Naive B cell (primary cell): ENCODE measurements around the gene UCP3. TPM values are rescaled to one million over a fixed set of nuclear protein-coding genes. Genes with fewer than 3 reads are reported as not detected.
A peak's percentile ranks its signal among the peaks of the same experiment; 100 is the strongest.

Experiments
- ATAC-seq, 2 donors: fragments of 150-1000 bp; cut with Tn5 transposase; 2 replicates each; pipeline ENCODE4 v1.10.0; 2021; ENCODE audit warnings: low read depth in 2 of 2, mild to moderate bottlenecking in 2 of 2, moderate library complexity in 2 of 2
- DNase-seq: peaks from one replicate; pipeline ENCODE4 v3.0.0; 2022
- H3K27ac Mint-ChIP-seq, 6 donors: one replicate each; pipeline ENCODE4 v1.8.0; 2020 to 2022; ENCODE audit warnings: mild to moderate bottlenecking in 6 of 6, mixed read lengths in 6 of 6, moderate library complexity in 5 of 6, inconsistent platforms in 2 of 6
- H3K27me3 Mint-ChIP-seq, 3 donors: one replicate each; pipeline ENCODE4 v1.8.0; 2021 to 2022; ENCODE audit warnings: mixed read lengths in 3 of 3, mild to moderate bottlenecking in 1 of 3
- H3K36me3 Mint-ChIP-seq, 2 donors: one replicate each; pipeline ENCODE4 v1.8.0; 2020 to 2022; ENCODE audit warnings: mixed read lengths in 2 of 2, inconsistent platforms in 1 of 2, mild to moderate bottlenecking in 1 of 2
- H3K4me1 Mint-ChIP-seq, 3 donors: one replicate each; pipeline ENCODE4 v1.8.0; 2020 to 2022; ENCODE audit warnings: mixed read lengths in 3 of 3, inconsistent platforms in 1 of 3, mild to moderate bottlenecking in 1 of 3, moderate library complexity in 1 of 3
- H3K4me3 Mint-ChIP-seq, 8 donors: one replicate each; pipeline ENCODE4 v1.8.0; 2020 to 2022; ENCODE audit warnings: mild to moderate bottlenecking in 8 of 8, mixed read lengths in 8 of 8, moderate library complexity in 8 of 8, inconsistent platforms in 2 of 8
- H3K9me3 Mint-ChIP-seq, 7 donors: one replicate each; pipeline ENCODE4 v1.8.0; 2020 to 2022; ENCODE audit warnings: mixed read lengths in 7 of 7, mild to moderate bottlenecking in 5 of 7, inconsistent platforms in 2 of 7, moderate library complexity in 1 of 7
- polyA plus RNA-seq, 6 donors: library from polyadenylated mRNA; unstranded; fragments of 300-500 nt; fragmentation: Illumina TruSeq; gene quantifications; one replicate each; pipeline ENCODE4 v1.2.3, GENCODE V29; 2021; ENCODE audit warnings: low read depth in 6 of 6

Gene UCP3
- polyA plus RNA-seq, 6 donors from 2014 or later, result 0.09 to 0.31 (median 0.11) TPM; not detected in 3

- peak overlapping the region in 3 of 6 donors; percentile 78 to 99 (median 94) for H3K27ac Mint-ChIP-seq
- H3K4me1 Mint-ChIP-seq, result peaks cover 19 to 53% (median 27%) of the 10 kb centered on the region in 3 donors
- no peaks in the 10 kb centered on the region for H3K9me3 Mint-ChIP-seq
- H3K4me3 Mint-ChIP-seq, result peak overlapping the region in 1 of 8 donors; percentile 3
- no peaks in the 10 kb centered on the region for H3K27me3 Mint-ChIP-seq
- no peak for DNase-seq
- ATAC-seq, result no peak
- peaks cover 12 to 18% of the 10 kb centered on the region in 2 donors for H3K36me3 Mint-ChIP-seq
Measured at GRCh38 chr11:74002832-74003231, 6.1 kb downstream of the UCP3 start.

GRCh38 chr11:74001822-74002286 lies 7.0 kb downstream of the UCP3 start:
- Mint-ChIP-seq H3K36me3 (peaks cover 12 to 18% of the 10 kb centered on the region in 2 donors), H3K27ac (peak overlapping the region in 5 of 6 donors; percentile 40 to 99 (median 92)), H3K4me3 (peak overlapping the region in 1 of 8 donors; percentile 47), H3K9me3 (peaks cover 0 to 4% (median 0%) of the 10 kb centered on the region in 7 donors), H3K27me3 (no peaks in the 10 kb centered on the region), H3K4me1 (peaks cover 25 to 62% (median 35%) of the 10 kb centered on the region in 3 donors)
- ATAC-seq, result no peak
- no peak for DNase-seq

GRCh38 chr11:74000307-74001133 lies 8.4 kb downstream of the UCP3 start:
- Mint-ChIP-seq H3K9me3 (peaks cover 0 to 4% (median 0%) of the 10 kb centered on the region in 7 donors), H3K27me3 (no peaks in the 10 kb centered on the region), H3K4me3 (peak overlapping the region in 2 of 8 donors; percentile 70 to 74), H3K27ac (peak overlapping the region; percentile 97 to 100 (median 99)), H3K36me3 (peaks cover 12 to 18% of the 10 kb centered on the region in 2 donors), H3K4me1 (peaks cover 31 to 71% (median 46%) of the 10 kb centered on the region in 3 donors)
- ATAC-seq (no peak), DNase-seq (no peak)

- peak overlapping the region; percentile 97 to 100 (median 99) for H3K27ac Mint-ChIP-seq
- DNase-seq (peak; percentile 65), ATAC-seq (peak; percentile 45 to 60)
- peaks cover 27 to 71% (median 48%) of the 10 kb centered on the region in 3 donors for H3K4me1 Mint-ChIP-seq
- peak overlapping the region in 7 of 8 donors; percentile 39 to 81 (median 70) for H3K4me3 Mint-ChIP-seq
- peaks cover 12 to 18% of the 10 kb centered on the region in 2 donors for H3K36me3 Mint-ChIP-seq
- no peaks in the 10 kb centered on the region for H3K27me3 Mint-ChIP-seq
- peaks cover 0 to 4% (median 0%) of the 10 kb centered on the region in 7 donors for H3K9me3 Mint-ChIP-seq
Measured at GRCh38 chr11:73999581-74000306, 9.1 kb downstream of the UCP3 start.

- peak overlapping the region; percentile 97 to 100 (median 99) for H3K27ac Mint-ChIP-seq
- DNase-seq (no peak), ATAC-seq (no peak)
- peak overlapping the region in 7 of 8 donors; percentile 39 to 81 (median 70) for H3K4me3 Mint-ChIP-seq
- H3K36me3 Mint-ChIP-seq, result peaks cover 12 to 18% of the 10 kb centered on the region in 2 donors
- no peaks in the 10 kb centered on the region for H3K27me3 Mint-ChIP-seq
- peaks cover 27 to 72% (median 50%) of the 10 kb centered on the region in 3 donors for H3K4me1 Mint-ChIP-seq
- H3K9me3 Mint-ChIP-seq, result peaks cover 0 to 4% (median 0%) of the 10 kb centered on the region in 7 donors
Measured at GRCh38 chr11:73998846-73999575, 9.9 kb downstream of the UCP3 start.

- Mint-ChIP-seq H3K36me3 (peaks cover 0 to 4% of the 10 kb centered on the region in 2 donors), H3K27ac (peak overlapping the region; percentile 96 to 100 (median 99)), H3K9me3 (peaks cover 0 to 4% (median 0%) of the 10 kb centered on the region in 7 donors), H3K4me1 (peaks cover 33 to 89% (median 63%) of the 10 kb centered on the region in 3 donors), H3K4me3 (peak overlapping the region in 7 of 8 donors; percentile 9 to 80 (median 44)), H3K27me3 (no peaks in the 10 kb centered on the region)
- peak; percentile 11 to 18 for ATAC-seq
- no peak for DNase-seq
Measured at GRCh38 chr11:73997120-73997770, 11.6 kb downstream of the UCP3 start.

GRCh38 chr11:73996161-73996747 lies 12.6 kb downstream of the UCP3 start:
- ATAC-seq, result no peak
- H3K36me3 Mint-ChIP-seq, result no peaks in the 10 kb centered on the region
- peak overlapping the region; percentile 42 to 80 (median 68) for H3K4me3 Mint-ChIP-seq
- H3K4me1 Mint-ChIP-seq, result peaks cover 35 to 93% (median 69%) of the 10 kb centered on the region in 3 donors
- peaks cover 0 to 4% (median 0%) of the 10 kb centered on the region in 7 donors for H3K9me3 Mint-ChIP-seq
- H3K27me3 Mint-ChIP-seq, result no peaks in the 10 kb centered on the region
- peak overlapping the region; percentile 97 to 100 (median 99) for H3K27ac Mint-ChIP-seq
- DNase-seq, result no peak

- Mint-ChIP-seq H3K27me3 (no peaks in the 10 kb centered on the region), H3K4me1 (peaks cover 36 to 93% (median 70%) of the 10 kb centered on the region in 3 donors), H3K27ac (peak overlapping the region; percentile 97 to 100 (median 99)), H3K36me3 (no peaks in the 10 kb centered on the region), H3K9me3 (peaks cover 0 to 4% (median 0%) of the 10 kb centered on the region in 7 donors), H3K4me3 (peak overlapping the region; percentile 42 to 80 (median 68))
- DNase-seq, result no peak
- ATAC-seq, result peak; percentile 51 to 54
Measured at GRCh38 chr11:73995731-73996130, 13.2 kb downstream of the UCP3 start.

GRCh38 chr11:73995247-73995646 lies 13.6 kb downstream of the UCP3 start:
- peak; percentile 79 for DNase-seq
- no peaks in the 10 kb centered on the region for H3K27me3 Mint-ChIP-seq
- peak overlapping the region; percentile 97 to 100 (median 99) for H3K27ac Mint-ChIP-seq
- H3K36me3 Mint-ChIP-seq, result no peaks in the 10 kb centered on the region
- H3K9me3 Mint-ChIP-seq, result peaks cover 0 to 4% (median 0%) of the 10 kb centered on the region in 7 donors
- peak overlapping the region in 7 of 8 donors; percentile 42 to 80 (median 65) for H3K4me3 Mint-ChIP-seq
- peaks cover 36 to 91% (median 70%) of the 10 kb centered on the region in 3 donors for H3K4me1 Mint-ChIP-seq
- ATAC-seq, result peak; percentile 76

GRCh38 chr11:73991471-73992006 lies 17.3 kb downstream of the UCP3 start:
- H3K27ac Mint-ChIP-seq, result peak overlapping the region; percentile 18 to 99 (median 90)
- peaks cover 24 to 63% (median 52%) of the 10 kb centered on the region in 3 donors for H3K4me1 Mint-ChIP-seq
- no peaks in the 10 kb centered on the region for H3K9me3 Mint-ChIP-seq
- peak overlapping the region in 3 of 8 donors; percentile 16 to 23 (median 21) for H3K4me3 Mint-ChIP-seq
- no peak for DNase-seq
- no peaks in the 10 kb centered on the region for H3K27me3 Mint-ChIP-seq
- H3K36me3 Mint-ChIP-seq, result no peaks in the 10 kb centered on the region
- ATAC-seq, result peak in 1 of 2 donors; percentile 18

- Mint-ChIP-seq H3K27me3 (no peaks in the 10 kb centered on the region), H3K27ac (peak overlapping the region in 5 of 6 donors; percentile 36 to 99 (median 74)), H3K4me1 (peaks cover 20 to 56% (median 43%) of the 10 kb centered on the region in 3 donors), H3K36me3 (no peaks in the 10 kb centered on the region), H3K4me3 (peak overlapping the region in 2 of 8 donors; percentile 16 to 44), H3K9me3 (no peaks in the 10 kb centered on the region)
- DNase-seq (no peak), ATAC-seq (no peak)
Measured at GRCh38 chr11:73990730-73991129, 18.2 kb downstream of the UCP3 start.
